ENCODE results near the gene NAT9. TPM values are rescaled to one million over a fixed set of nuclear protein-coding genes. Genes with fewer than 3 reads are reported as not detected.

Gene NAT9
- total RNA-seq, 1 donor from 2014 or later: 31.3 TPM

- DNase-seq (ENCODE audit: low read depth, low spot score): no peak
These were observed 29.8 kb downstream of the NAT9 start for GRCh38 chr17:74746376-74746775.

- no peak for DNase-seq (ENCODE audit: low read depth, low spot score)
These were observed 30.5 kb downstream of the NAT9 start for GRCh38 chr17:74745548-74746177.

- DNase-seq (ENCODE audit: low read depth, low spot score): no peak
These were observed 31.2 kb downstream of the NAT9 start for GRCh38 chr17:74744714-74745547.

- DNase-seq (ENCODE audit: low read depth, low spot score): no peak
These were observed 31.8 kb downstream of the NAT9 start for GRCh38 chr17:74744349-74744713.

- DNase-seq (ENCODE audit: low read depth, low spot score): no peak
These were observed 32.4 kb downstream of the NAT9 start for GRCh38 chr17:74743755-74744154.

GRCh38 chr17:74742978-74743545 lies 33.1 kb downstream of the NAT9 start:
- no peak for DNase-seq (ENCODE audit: low read depth, low spot score)

- DNase-seq (ENCODE audit: low read depth, low spot score): no peak
These were observed 34.0 kb downstream of the NAT9 start for GRCh38 chr17:74742153-74742515.

- DNase-seq (ENCODE audit: low read depth, low spot score): no peak
These were observed 35.3 kb downstream of the NAT9 start for GRCh38 chr17:74740641-74741387.

GRCh38 chr17:74740173-74740572 lies 36.0 kb downstream of the NAT9 start:
- no peak for DNase-seq (ENCODE audit: low read depth, low spot score)

- no peak for DNase-seq (ENCODE audit: low read depth, low spot score)
These were observed 36.8 kb downstream of the NAT9 start for GRCh38 chr17:74739227-74739831.

GRCh38 chr17:74738051-74738996 lies 37.8 kb downstream of the NAT9 start:
- DNase-seq (ENCODE audit: low read depth, low spot score): no peak

GRCh38 chr17:74737299-74738050 lies 38.7 kb downstream of the NAT9 start:
- no peak for DNase-seq (ENCODE audit: low read depth, low spot score)

- DNase-seq (ENCODE audit: low read depth, low spot score): no peak
These were observed 39.4 kb downstream of the NAT9 start, which contains the start of gene RAB37 for GRCh38 chr17:74736513-74737298. RAB37 (plus strand) TSS chr17:74737256; CDS start chr17:74737273, 17 bp downstream.

GRCh38 chr17:74734256-74734655 lies 41.9 kb downstream of the NAT9 start:
- DNase-seq (ENCODE audit: low read depth, low spot score): no peak

GRCh38 chr17:74733365-74734122 lies 42.6 kb downstream of the NAT9 start:
- no peak for DNase-seq (ENCODE audit: low read depth, low spot score)

GRCh38 chr17:74732042-74732867 lies 43.9 kb downstream of the NAT9 start:
- no peak for DNase-seq (ENCODE audit: low read depth, low spot score)

- no peak for DNase-seq (ENCODE audit: low read depth, low spot score)
These were observed 44.9 kb downstream of the NAT9 start for GRCh38 chr17:74731347-74731605.
